Measurements from ENCODE around the gene ADGRD1. TPM values are rescaled to one million over a fixed set of nuclear protein-coding genes. Genes with fewer than 3 reads are reported as not detected.

The ADGRD1 gene
- polyA plus RNA-seq, 1 donor, result 9.3 TPM

DNA sequence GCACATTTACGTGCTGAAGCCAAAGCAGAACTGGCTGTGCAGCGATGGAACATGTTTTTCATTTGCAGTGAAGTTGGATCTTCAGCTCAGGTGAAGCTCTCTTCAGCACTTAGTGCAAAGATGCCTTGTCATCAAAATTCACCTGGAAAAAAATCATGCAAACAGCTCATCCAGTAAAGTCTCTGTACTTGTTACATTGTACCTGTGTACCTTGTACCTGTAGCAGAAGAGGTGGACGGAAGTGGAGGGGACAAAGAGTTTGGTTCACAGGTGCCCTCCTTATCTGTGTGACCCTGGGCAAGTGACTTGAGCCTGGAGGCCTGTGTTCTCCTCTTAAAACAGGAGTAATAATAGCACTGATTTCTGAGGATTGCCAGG lies 54.0 kb downstream of the ADGRD1 start:
- no peak for DNase-seq

DNA sequence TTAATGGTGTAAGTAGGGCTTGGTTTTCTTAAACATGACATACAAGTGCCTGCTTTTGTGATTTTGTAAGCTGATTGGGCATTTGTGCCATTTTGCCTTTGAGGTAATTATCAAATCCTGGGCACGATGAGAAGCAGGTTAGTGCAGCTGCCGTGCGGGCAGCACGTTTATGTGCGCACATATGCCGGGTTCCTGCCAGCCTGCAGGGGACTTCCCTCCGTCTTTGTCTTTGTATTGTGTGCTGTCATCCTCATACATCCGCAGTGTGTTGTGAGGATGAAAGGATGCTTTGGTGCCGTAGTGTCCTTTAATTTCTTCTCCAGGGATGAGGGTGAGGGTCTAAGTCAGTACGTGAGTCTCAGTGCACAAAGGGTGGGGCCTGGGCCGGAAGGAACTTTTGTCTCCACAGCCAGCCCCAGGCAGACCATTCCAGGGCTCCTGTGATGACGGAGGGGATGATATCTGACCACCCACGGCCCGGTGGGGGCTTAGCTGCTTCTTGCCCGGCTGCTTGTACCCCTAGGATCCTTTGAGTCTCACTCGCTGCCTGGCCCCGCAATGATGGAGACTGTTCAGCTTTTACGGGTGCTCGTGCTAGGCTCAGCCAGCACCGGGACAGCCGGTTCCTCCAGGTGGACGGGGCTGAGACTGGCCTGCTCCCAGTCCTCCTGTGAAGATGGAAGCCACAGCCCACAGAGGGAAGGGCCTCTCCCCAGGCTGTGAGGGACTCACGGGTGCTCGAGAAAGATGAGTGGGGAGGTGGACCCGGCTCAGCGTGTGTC lies 54.6 kb downstream of the ADGRD1 start:
- DNase-seq, result no peak

DNA sequence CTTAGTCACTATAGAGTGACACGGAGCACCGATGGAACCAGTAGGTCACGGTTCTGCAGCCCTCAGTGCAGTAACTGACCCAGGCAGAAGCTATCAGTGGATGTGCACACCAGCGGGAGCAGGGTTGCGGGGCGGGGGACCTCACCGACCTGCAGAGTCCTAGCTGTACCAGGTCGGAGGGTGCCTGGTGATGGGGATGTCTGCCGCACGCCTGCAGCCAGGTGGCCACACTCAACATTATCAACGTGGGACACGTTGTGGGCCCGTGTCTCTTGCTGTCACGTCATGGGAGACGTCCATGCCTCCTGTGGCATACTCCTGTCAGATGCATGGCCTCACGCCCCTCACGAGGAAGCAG lies 55.2 kb downstream of the ADGRD1 start:
- no peak for DNase-seq

DNA sequence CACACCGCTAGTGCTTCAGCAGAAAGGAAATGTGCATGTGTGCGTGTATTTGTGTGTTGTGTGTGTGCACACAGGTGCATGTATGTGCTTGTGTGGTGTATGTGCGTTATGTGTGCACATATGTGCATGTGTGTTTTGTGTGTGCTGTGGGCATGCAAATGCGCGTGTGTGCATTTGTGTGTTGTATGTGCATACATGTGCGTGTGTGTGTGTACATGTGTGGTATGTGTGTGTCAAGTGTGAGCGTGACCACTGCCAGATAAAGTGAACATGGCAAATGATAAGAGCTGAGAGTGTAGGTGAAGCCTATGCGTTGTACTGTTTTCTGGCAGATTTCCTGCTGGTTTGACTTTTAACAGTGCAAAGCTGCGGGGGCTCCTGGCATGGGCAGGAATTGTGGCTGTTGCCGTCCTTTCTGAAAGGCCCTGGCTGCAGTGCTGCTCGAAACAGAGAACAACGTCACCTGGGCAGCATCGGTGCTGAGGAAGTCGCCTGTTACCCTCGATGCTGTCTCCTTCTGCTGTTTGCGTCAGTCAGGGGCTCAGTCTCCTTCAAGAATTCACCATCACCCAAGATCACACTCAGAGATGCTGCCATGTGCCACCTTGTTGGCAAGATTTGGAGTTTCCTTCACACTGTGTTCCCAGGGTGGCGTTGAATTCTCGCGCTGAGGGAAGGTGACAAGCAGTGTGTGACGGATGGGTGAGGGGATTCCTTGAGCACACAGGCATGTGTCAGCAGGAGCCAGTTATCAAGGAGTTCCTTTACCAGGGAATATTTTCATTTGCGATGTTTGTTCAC lies 56.1 kb downstream of the ADGRD1 start:
- DNase-seq, result no peak

DNA sequence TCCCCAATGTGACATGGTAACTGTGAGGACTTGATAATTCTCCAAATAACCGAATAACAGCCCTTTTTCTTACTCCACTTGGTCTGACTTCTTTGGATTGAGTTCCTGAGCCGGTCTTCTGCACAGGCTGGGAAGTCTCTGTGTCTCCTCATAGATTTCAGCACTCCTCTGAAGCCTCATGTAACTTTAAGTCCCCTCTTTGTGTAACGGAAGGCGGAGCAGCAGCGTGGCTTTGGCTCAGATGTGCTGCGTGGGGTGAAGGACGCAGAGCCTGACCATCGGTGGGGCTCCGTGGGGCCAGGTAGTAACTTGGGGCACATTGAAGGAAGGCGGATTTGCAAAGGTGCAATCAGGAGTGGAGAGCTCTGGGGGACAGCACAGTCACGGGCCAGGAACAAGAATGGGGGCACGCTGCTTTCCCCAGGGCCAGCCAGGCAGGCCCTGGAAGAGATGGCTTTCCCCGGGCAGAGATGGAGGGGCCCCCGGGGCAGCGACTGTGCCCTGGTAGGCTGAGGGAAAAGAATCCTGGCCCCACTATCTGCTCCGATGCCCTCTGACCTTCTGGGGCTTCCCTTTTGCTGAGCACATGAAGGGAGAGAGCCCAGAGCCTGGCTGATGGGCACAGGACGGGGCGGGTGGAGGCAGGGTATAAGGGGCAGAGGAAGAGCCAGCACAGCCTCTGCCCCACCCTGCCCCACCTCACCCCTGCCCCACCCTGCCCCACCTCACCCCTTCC lies 56.9 kb downstream of the ADGRD1 start:
- DNase-seq, result no peak

DNA sequence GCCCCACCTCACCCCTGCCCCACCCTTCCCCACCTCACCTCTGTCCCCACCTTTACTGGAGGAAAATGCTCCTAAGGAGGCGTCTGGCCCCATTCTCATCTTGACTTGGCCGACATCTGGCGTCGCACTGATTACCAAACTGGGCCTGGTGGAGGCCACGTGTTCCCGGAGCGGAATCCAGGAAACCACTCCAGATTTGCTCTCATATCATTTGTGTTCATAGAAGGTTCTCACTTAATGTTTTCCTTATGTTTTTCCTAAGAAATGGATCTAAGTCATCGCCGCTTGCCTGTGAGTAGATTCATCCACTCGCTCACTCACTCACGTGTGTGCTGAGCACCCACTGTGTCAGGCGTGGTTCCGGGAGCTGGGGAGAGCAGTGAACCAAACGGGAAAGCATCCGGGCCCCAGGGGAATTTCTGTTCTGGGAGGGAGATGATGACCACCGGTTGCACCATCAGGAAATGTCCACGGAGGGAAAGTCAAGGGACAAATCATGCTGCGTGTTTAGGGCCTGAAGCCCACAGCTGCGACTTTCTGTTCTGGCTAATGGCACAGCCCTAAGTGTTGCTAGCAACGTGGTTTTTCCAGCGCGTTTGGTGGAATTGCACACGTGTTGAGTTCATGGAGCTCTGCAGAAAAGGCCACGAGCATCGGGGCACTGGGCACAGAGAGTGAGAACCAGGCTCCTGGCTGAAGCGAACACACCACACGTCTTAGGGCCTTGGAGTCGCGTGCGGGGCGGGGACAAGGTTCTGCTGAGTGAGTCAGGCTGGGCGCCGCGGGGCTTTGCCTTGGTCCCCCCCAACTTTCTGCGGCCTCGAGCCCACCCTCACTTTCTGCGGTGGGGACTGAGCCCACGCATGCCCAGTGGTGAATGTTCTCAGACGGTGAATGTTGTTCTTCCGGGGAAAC lies 57.7 kb downstream of the ADGRD1 start:
- peak; percentile 73 for DNase-seq

DNA sequence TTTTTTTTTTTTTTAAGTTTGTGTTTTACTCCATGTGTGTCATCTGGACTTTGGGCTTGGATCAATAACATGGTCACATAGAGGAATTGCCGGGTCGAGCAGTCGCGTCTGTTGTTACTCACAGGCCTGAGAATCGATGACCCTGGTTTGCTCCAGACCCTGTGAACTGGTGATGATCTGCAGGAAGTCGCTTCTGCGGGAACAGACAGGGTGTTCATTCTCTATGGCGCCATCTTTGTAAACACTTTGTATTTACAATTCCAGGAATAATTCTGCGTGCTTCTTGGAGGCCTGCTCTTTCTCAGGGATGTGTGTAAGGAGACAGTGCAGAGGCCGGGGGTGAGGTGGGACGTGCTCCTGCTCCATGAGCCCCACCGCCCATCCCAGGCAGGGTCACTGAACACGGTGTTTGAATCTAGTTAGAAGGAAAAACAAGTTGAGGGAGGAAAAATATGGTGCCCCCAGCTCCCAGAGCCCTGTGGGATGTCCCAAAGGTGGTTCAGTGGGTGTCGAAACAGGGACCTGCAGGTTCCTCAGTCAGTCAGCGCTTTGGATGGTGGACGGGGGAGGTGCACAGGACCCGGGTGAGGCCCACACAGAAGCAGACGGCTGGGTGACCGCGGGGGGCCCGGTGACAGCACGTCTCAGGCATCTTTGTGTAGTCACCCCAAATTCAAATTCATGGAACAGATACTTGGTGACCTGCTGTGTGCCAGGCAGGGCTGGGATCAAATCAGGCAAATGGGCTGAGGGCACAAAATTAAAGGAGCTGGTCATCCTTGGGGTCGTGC lies 58.8 kb downstream of the ADGRD1 start:
- DNase-seq, result no peak

DNA sequence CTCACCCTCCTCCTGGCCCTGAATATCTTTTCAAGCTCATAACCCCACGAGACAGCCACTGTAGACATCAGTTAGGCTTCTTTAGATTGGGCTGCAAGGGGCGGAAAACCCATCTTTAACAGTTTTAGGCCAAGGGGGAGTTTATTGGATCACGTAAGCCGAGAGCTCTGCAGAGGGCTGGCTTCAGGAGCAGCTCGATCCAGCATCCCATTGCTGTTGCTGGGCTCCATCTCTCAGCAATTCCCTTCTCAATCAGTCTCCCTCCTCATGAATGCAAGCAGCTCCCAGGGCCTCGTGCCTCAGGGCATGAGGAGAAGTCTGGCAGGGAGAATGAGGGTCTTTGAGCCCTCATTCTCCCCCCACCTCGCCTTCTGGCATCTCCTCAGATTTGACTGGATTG lies 59.4 kb downstream of the ADGRD1 start:
- no peak for DNase-seq

DNA sequence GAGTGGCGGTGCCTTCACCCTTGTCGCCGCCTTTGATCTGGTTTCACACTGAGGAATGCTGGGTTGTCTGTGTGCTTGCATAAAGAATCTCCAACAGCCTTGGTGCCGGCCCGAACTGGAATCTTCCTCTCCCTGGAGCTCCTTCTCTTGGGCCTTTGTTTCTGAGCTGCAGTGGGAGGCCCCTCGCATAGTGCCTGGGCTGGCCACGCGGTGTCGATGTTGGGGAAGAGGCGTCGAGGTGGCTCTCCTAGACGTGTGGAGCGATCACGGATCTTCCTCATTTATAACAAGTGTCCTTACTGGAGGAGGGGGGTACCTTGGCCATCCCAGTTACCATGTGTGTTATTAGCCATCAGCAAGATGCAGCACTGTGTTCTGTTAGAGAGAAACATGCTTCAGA lies 60.6 kb downstream of the ADGRD1 start:
- DNase-seq, result no peak

DNA sequence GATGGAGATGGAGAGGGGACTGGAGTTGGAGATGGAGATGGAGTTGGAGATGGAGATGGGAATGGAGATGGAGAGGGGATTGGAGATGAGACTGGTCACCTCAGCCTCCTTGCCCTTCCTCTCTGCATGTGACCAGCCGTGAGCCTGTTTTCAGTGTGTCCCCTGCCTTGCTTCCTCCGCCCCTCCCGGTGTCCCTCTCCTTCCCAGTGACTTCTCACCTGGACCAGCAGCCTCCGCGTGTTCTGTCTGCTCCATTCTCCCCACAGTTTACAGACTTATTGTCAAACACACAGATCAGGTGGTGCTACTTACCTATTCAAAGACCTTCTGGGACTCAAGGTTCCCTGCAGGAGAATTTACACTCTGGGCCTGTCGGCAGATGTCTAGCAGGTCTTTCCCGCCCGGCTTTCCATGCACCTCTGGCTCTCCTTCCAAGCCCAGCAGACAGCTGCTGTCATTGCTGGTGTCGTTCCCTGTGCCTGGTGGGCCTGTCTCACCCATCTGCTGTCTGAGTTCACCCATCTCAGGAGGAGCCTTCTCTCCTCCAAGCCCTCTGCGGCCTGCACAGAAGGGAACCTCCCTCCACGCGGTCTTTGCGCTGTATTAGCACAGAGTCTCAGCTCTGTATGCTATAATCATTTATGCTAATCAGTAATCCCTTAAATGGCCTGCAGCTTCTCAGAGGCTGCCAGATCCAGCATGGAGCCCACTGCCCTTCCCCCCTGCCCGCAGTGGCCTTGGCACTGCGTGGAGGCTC lies 62.1 kb downstream of the ADGRD1 start:
- no peak for DNase-seq

DNA sequence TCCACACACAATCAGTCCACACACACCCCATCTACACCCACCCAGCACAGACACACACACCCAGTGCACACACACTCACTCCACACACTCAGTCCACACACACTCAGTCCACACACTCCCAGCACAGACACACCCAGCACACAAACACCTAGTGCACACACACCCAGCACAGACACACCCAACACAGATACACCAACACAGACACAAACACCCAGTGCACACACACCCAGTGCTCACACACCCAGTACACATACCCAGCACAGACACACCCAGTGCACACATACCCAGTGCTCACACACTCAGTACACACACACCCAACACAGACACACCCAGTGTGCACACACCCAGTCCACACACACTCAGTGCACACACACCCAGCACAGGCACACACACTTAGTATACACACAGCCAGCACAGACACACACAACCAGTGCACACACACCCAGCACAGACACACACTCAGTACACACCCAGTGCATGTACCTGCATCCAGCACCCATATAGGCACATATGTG lies 63.8 kb downstream of the ADGRD1 start:
- DNase-seq, result no peak

DNA sequence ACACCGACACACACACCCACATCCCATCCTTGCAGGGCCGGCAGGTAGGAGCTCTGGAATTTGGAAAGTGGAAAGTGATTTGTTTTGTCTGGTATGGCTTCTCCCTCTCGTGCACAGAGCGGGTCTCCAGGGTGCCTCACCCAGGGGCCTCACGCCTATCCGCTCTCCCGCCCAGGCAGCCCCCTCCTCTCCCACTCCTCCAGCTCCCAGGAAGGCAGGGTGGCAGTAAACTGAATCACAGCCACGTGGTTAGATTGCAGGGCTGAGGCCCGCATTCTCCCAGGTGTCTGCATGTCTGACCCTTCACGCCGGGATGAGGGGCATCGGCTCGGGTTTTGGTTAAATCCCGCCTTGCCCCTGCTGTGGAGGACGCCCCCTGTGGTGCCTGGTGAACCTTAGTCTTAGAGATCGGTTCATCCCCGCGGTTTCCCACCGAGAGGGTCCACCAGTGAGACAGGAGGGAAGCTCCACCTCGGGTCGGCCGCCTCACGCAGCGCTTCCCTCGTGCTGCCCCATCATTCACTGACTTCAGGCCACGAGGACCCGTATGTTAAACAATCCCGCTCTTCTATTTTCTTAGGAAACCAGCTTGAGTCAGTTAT lies 64.4 kb downstream of the ADGRD1 start:
- DNase-seq, result no peak

DNA sequence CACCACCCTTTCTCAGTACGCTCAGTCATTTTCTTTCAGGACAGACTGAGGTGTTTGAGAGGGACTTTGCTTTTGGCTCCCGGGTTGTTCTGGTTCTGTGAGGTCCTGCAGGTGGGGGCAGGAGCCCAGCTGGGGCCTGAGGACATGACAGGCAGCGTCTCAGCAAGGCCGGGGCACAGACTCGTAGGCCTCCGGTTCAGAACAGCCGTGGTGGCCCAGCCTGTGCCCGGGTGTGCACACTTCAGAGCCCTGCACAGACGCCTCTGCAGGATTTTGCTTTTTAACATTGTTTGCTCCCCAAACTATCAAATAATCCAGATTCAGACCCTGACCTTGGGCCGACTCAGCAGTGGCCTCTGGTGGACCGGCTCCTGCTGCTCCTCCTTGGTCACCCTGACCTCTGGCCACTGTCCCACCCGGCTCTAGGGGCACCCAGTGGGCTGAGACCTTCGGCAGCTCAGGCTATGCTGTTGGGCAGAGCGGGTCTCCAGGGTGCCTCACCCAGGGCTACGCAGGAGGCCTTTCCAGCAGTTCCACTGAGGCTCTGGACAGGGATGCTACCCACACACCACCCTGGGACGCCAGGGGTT lies 65.2 kb downstream of the ADGRD1 start:
- DNase-seq, result no peak

DNA sequence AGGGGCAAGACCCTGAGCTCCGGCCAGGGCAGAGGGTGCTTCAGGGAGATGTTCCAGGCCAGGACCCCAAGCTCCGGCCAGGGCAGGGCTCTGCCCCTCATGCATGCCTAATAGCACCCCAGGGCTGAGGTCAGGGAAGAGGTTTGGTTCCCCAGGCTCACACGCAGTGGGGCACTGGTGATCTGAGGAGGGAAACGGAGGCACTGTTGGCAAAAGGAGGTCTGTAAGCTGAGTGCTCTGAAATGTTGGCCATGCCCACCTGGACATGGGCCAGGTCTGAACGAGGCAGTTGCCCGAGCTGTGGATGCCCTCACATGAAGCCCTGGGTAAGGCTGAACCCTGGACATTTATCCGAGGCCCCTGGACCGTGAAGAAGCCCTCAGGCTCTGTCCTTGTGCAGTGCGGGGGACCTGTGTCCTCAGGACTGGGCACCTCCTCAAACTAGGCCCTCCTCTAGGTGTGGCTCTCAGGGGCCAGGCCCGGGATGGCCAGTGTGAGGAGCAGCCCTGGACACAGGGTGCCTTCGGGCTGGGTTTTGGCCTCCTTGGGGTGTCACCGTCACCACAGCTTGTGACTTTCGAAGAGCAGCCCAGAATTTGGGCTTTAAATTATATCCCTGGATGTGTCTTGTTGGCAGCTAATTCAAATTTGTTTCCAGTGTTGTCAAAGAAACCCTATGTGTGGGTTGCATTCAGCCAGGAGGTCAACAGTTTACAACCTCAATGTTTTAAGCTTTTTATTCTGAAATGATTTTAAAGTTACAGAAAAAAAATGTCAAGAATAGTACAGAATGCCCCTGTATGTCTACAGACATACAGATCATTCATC lies 66.8 kb downstream of the ADGRD1 start:
- DNase-seq, result no peak

DNA sequence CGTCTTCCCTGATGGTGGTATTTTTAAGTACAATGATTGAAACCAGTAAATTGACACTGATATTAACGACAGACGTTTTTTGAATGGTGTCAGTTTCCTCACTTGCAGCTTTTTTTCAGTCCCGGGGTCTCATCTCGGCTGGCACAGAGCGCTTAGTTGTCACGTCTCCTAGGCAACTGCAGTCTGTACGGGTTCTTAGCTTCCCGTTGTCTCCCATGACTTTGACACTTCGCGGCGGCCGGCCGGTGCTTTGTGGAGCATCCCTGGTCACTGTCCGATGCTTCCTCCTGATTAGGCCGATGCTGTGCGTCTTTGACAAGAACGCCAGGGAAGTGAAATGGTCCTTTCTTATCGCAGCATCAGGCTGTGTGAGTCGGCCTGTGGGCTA lies 67.4 kb downstream of the ADGRD1 start:
- DNase-seq, result no peak

DNA sequence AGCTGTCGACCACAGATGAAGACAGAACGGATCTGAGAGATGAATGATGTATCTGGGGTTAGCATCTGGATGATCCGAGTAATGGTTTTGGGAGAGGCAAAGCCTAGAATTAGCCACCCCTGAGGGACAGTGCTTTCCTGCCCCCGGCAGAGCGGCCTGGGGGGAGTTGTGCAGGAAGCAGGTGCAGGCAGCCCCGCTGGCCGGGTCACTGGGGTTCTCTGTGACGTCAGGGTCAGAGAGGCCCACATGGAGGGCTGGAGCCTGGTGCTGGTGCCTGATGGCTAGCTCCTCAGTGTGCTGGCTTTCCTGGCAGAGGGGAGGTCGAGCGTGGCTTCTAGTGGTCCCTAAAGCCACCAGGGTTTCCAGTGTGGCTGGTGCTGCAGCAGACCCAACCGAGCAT lies 70.3 kb downstream of the ADGRD1 start:
- no peak for DNase-seq

DNA sequence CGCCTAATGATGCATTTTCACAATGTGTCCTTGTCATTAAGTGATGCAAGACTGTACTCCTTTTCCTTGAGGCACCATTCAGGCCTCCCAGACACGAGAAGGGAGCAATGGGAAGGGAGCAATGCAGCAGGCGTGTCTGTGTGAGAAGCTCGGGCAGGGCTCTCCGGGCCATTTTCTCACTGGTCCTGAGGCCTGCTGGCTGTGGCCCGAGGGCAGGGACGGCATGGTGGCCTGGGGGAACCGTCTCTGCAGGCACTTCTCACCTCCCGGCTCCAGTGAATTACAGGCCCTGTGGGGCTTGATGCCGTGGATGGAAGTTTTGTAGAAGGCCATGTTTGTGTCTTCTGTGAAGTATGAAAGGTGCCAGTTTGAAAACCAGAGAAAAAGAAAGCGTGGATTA lies 71.0 kb downstream of the ADGRD1 start:
- no peak for DNase-seq

DNA sequence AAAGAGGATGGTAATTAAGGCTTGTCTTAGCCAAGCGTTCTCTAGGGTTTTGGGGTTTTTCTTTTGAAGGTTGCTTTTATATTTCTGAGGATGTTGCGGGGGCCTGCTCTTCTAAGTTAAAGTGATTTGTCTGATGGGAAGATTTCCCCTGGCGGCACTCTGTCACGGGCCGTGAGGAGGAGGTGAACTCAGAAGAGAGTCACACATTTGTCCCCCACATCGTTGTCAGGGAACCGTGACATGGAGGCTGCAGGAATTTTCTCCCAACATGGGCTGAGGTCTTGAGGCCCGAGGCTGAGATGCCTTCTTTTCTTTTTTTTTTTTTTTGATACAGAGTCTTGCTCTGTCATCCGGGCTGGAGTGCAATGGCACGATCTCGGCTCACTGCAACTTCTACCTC lies 71.5 kb downstream of the ADGRD1 start:
- DNase-seq, result no peak

Data from hindlimb muscle (tissue), 1 donor.